ENCODE measurements around the gene LYSMD3.
A peak's percentile ranks its signal among the peaks of the same experiment; 100 is the strongest.

LYSMD3 gene

GRCh38 chr5:90546216-90546837, 16.9 kb upstream of the LYSMD3 start:
- DNase-seq, result no peak

GRCh38 chr5:90545511-90545910, 16.1 kb upstream of the LYSMD3 start:
- no peak for DNase-seq

GRCh38 chr5:90542827-90543519, 13.6 kb upstream of the LYSMD3 start:
- DNase-seq, result no peak

GRCh38 chr5:90534922-90535321, 5.5 kb upstream of the LYSMD3 start:
- no peak for DNase-seq

- no peak for DNase-seq
These were observed 4.4 kb upstream of the LYSMD3 start for GRCh38 chr5:90533794-90534193.

- no peak for DNase-seq
These were observed 1.5 kb upstream of the LYSMD3 start for GRCh38 chr5:90530736-90531487.

- DNase-seq, result peak; percentile 76
These were observed 724 bp upstream of the LYSMD3 start for GRCh38 chr5:90529939-90530677.

- DNase-seq, result peak; percentile 6
These were observed 687 bp downstream of the LYSMD3 start for GRCh38 chr5:90528601-90529193.

- no peak for DNase-seq
These were observed 10.3 kb downstream of the LYSMD3 start for GRCh38 chr5:90519081-90519480.

GRCh38 chr5:90518661-90519060, 10.7 kb downstream of the LYSMD3 start:
- no peak for DNase-seq

- no peak for DNase-seq
These were observed 14.9 kb downstream of the LYSMD3 start for GRCh38 chr5:90514520-90514919.

- no peak for DNase-seq
These were observed 18.9 kb downstream of the LYSMD3 start for GRCh38 chr5:90510438-90510837.

- no peak for DNase-seq
These were observed 23.2 kb downstream of the LYSMD3 start for GRCh38 chr5:90506221-90506620.

GRCh38 chr5:90504743-90505142, 24.6 kb downstream of the LYSMD3 start:
- no peak for DNase-seq

GRCh38 chr5:90503596-90503995, 25.8 kb downstream of the LYSMD3 start:
- no peak for DNase-seq

- no peak for DNase-seq
These were observed 34.2 kb downstream of the LYSMD3 start for GRCh38 chr5:90495146-90495545.

GRCh38 chr5:90494043-90494442, 35.3 kb downstream of the LYSMD3 start:
- no peak for DNase-seq

GRCh38 chr5:90488791-90489190, 40.6 kb downstream of the LYSMD3 start:
- DNase-seq, result no peak

- DNase-seq, result no peak
These were observed 44.8 kb downstream of the LYSMD3 start for GRCh38 chr5:90484540-90484939.

GRCh38 chr5:90483206-90483605, 46.2 kb downstream of the LYSMD3 start:
- DNase-seq, result no peak

- DNase-seq, result no peak
These were observed 48.7 kb downstream of the LYSMD3 start for GRCh38 chr5:90480699-90481098.

- DNase-seq, result no peak
These were observed 49.6 kb downstream of the LYSMD3 start for GRCh38 chr5:90479611-90480385.
